Rectal smooth muscle tissue (tissue), 1 donor: ENCODE results near the gene FAM53B.

ENCODE experiments used
- H3K27ac ChIP-seq: one replicate; pipeline ENCODE4 v1.7.0; 2013; ENCODE audit warnings: low read depth, low read length, inconsistent platforms
- H3K27me3 ChIP-seq: one replicate; pipeline ENCODE4 v1.7.0; 2013; ENCODE audit warnings: low read length; ENCODE audit not compliant: control insufficient read depth, insufficient read depth
- H3K36me3 ChIP-seq: one replicate; pipeline ENCODE4 v1.7.0; 2013; ENCODE audit warnings: low read length; ENCODE audit not compliant: control insufficient read depth, insufficient read depth
- H3K4me1 ChIP-seq: one replicate; pipeline ENCODE4 v1.7.0; 2013; ENCODE audit warnings: low read length; ENCODE audit not compliant: control insufficient read depth, insufficient read depth
- H3K4me3 ChIP-seq: one replicate; pipeline ENCODE4 v1.7.0; 2013; ENCODE audit warnings: low read length
- H3K9ac ChIP-seq: one replicate; pipeline ENCODE4 v1.7.0; 2013; ENCODE audit warnings: low read length

The FAM53B gene

DNA sequence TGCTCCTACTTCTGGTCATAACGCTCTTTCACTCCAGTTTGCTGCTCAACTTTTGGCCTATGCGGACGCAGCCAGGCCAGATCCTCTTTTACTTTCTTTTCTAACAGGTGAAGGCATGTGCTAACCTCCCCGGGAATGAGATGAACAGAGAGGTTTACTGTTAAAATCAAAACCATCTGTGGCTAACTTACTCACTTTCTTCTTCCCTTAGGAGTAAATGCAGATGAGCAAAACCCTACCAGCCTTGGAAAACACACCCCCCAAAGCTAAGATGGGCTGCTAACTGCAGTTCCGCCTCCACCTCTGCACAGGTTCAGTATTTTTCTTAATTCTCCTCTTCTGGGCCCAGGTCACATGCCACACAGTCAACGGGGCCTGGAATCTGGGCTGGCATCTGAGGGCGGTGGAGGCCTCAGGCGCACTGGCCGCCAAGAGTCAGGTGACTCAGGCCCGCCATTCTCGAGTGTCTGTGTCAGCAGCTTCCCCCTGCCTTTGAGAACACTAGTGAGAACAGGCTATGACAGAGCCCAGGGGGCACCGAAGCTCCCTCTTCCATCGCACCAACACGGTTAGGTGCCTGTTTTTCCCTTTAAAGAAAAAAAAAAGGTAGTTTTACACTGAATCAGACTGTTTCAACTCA is 11.1 kb downstream of the FAM53B start:
- Histone ChIP-seq H3K4me1 (peaks cover 66% of the 10 kb centered on the region), H3K4me3 (peak overlapping the region; percentile 6), H3K27ac (peak overlapping the region; percentile 79), H3K36me3 (no peaks in the 10 kb centered on the region), H3K9ac (no peak overlapping the region), H3K27me3 (no peaks in the 10 kb centered on the region)

- Histone ChIP-seq H3K4me1 (peaks cover 55% of the 10 kb centered on the region), H3K9ac (no peak overlapping the region), H3K27ac (no peak overlapping the region), H3K27me3 (no peaks in the 10 kb centered on the region), H3K4me3 (no peak overlapping the region), H3K36me3 (no peaks in the 10 kb centered on the region)
Observed at GRCh38 chr10:124731551-124731950, 12.6 kb downstream of the FAM53B start.

DNA sequence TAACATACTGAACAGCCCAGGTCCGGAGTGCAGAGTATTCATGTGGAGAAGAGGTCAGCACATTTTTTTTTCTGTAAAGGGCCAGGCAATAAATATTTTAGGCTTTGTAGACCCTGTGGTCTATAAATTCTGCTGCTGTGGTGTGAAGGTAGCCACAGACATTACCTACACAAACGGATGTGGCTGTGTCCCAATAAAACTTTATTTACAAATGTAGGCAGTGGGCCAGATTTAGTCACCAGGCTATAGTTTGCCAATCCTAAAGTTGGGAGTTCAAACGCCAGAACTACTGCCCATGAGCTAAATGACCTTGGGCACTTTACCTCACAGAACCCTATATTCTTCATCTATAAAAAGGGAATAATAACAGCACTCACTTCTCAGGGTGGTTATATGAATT is 13.4 kb downstream of the FAM53B start:
- peaks cover 48% of the 10 kb centered on the region for H3K4me1 ChIP-seq
- no peaks in the 10 kb centered on the region for H3K36me3 ChIP-seq
- no peaks in the 10 kb centered on the region for H3K27me3 ChIP-seq
- no peak overlapping the region for H3K27ac ChIP-seq
- no peak overlapping the region for H3K4me3 ChIP-seq
- no peak overlapping the region for H3K9ac ChIP-seq

- H3K36me3 ChIP-seq: no peaks in the 10 kb centered on the region
- peak overlapping the region; percentile 38 for H3K27ac ChIP-seq
- no peaks in the 10 kb centered on the region for H3K27me3 ChIP-seq
- no peak overlapping the region for H3K4me3 ChIP-seq
- no peak overlapping the region for H3K9ac ChIP-seq
- peaks cover 38% of the 10 kb centered on the region for H3K4me1 ChIP-seq
Observed at GRCh38 chr10:124728830-124729661, 15.1 kb downstream of the FAM53B start.

DNA sequence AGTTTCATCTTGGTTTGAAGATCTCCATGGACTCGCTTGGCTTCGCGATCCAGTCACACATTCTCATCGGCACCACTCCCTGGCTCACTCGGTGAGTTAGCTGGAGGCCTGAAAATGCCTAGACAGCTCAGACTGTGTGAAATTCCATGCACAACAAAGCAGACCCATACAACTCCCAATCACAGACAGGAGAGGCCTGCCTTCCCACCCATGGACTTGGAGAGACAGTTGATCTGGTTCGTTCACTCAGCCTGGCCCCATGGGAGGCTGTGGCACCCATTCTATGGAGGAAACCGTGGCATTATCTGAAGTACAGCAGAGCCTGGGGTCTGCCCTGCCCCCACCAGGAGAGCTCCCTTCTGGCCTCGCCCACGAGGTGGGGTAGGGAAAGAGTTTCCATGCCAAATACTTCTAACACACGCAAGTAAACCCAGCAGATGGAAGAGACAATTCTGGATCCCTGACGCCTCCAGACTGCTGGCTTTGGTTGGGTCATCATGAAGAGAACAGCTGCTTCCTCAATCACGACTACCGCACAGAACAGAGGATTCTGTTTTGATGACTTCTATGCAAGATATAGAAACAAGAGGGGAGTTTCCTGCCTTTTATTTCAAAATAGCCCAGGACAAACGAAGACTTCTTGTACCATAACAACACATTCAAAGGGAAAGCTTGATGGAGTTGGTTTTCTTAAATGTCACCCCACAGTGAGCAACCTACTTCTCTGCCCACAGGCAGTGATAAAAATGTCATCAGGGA is 15.9 kb downstream of the FAM53B start:
- no peaks in the 10 kb centered on the region for H3K36me3 ChIP-seq
- H3K9ac ChIP-seq: no peak overlapping the region
- H3K27me3 ChIP-seq: no peaks in the 10 kb centered on the region
- H3K27ac ChIP-seq: peak overlapping the region; percentile 38
- H3K4me1 ChIP-seq: peaks cover 38% of the 10 kb centered on the region
- peak overlapping the region; percentile 18 for H3K4me3 ChIP-seq

- H3K27ac ChIP-seq: peak overlapping the region; percentile 12
- H3K36me3 ChIP-seq: no peaks in the 10 kb centered on the region
- peak overlapping the region; percentile 5 for H3K9ac ChIP-seq
- H3K4me1 ChIP-seq: peaks cover 36% of the 10 kb centered on the region
- no peak overlapping the region for H3K4me3 ChIP-seq
- H3K27me3 ChIP-seq: no peaks in the 10 kb centered on the region
Observed at GRCh38 chr10:124727361-124727960, 16.7 kb downstream of the FAM53B start.

DNA sequence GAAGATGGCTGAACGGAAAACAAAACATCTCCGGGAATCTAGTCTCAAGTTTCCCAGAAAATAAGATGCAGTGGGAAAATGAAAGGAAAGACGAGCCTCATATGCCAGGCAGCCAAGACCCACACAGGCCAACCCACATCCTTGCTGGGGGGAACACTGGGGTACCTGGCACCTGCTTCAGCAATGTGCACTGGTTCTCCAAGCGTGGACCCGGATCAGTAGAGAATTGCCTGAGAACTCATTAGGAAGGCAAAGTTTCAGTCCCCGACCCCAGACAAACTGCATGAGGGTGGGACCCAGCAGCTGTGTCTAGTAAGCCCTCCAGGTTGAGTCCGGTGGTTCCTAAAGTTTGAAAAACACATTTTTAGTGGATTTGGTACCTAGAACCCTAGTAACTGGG is 18.4 kb downstream of the FAM53B start:
- no peak overlapping the region for H3K27ac ChIP-seq
- H3K9ac ChIP-seq: no peak overlapping the region
- peaks cover 31% of the 10 kb centered on the region for H3K4me1 ChIP-seq
- H3K4me3 ChIP-seq: no peak overlapping the region
- H3K27me3 ChIP-seq: no peaks in the 10 kb centered on the region
- H3K36me3 ChIP-seq: no peaks in the 10 kb centered on the region

DNA sequence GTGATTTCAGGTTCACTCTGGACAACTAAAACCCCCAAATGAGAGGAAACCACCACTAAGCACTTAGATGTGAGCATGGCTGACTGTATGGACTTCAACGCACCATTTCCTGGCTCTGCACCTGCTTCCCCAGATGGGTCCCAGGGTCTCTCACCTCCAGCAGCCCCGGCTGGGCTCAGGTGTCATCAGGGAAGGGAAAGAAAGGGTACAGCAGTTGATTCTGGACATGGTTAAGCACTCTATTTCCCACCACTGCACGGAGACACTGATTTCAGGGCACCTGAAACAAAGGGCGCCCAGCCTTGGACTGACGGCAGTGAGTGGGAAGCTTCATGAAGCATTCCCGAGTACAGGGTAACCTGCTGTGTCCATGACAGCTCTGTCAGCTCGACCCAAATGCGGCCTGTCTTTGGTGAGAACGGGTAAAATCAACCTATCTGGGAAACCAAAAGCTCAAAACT is 19.0 kb downstream of the FAM53B start:
- H3K4me1 ChIP-seq: peaks cover 31% of the 10 kb centered on the region
- H3K36me3 ChIP-seq: no peaks in the 10 kb centered on the region
- H3K27ac ChIP-seq: no peak overlapping the region
- no peaks in the 10 kb centered on the region for H3K27me3 ChIP-seq
- no peak overlapping the region for H3K9ac ChIP-seq
- H3K4me3 ChIP-seq: no peak overlapping the region

DNA sequence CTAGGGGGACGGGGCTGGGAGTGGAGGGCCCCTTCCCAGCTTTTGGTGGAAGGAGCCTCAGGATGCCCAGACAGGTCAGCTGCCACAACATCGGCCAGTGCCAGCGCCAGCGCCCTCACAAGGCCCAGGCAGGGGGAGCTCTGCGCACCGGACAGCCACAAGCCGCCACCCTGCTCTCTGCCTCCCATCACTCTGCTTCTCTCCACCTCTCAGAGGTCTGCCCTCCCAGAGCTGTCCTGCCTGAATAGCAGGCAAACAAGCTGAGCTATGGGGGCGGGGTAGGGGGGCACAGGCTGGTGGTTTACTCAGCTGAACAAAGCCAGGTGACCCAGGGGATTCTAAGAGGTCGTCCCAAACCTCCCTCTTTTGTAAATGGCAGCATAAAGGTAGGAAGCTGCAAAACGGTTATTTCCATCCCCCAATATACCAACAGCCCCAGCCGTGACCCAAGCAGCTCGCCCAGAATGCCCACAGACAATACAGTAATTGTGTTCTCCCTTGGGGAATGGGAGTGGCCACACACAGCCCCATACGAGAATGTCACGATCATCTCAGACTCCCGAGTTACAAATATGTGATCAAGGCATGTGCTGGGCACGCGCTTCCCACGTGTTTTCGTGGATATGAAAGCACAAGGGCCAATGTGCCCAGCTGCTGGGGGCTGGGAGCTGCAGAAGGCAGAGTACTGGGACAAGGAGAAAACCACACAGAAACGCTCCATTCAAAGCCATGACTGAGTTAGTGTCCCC is 19.7 kb downstream of the FAM53B start:
- H3K27ac ChIP-seq: peak overlapping the region; percentile 78
- no peaks in the 10 kb centered on the region for H3K36me3 ChIP-seq
- peaks cover 31% of the 10 kb centered on the region for H3K4me1 ChIP-seq
- peak overlapping the region; percentile 12 for H3K4me3 ChIP-seq
- H3K9ac ChIP-seq: no peak overlapping the region
- H3K27me3 ChIP-seq: no peaks in the 10 kb centered on the region

GRCh38 chr10:124723826-124724225 is 20.4 kb downstream of the FAM53B start:
- peak overlapping the region; percentile 14 for H3K9ac ChIP-seq
- H3K36me3 ChIP-seq: no peaks in the 10 kb centered on the region
- peaks cover 31% of the 10 kb centered on the region for H3K4me1 ChIP-seq
- peak overlapping the region; percentile 12 for H3K4me3 ChIP-seq
- peak overlapping the region; percentile 78 for H3K27ac ChIP-seq
- no peaks in the 10 kb centered on the region for H3K27me3 ChIP-seq

DNA sequence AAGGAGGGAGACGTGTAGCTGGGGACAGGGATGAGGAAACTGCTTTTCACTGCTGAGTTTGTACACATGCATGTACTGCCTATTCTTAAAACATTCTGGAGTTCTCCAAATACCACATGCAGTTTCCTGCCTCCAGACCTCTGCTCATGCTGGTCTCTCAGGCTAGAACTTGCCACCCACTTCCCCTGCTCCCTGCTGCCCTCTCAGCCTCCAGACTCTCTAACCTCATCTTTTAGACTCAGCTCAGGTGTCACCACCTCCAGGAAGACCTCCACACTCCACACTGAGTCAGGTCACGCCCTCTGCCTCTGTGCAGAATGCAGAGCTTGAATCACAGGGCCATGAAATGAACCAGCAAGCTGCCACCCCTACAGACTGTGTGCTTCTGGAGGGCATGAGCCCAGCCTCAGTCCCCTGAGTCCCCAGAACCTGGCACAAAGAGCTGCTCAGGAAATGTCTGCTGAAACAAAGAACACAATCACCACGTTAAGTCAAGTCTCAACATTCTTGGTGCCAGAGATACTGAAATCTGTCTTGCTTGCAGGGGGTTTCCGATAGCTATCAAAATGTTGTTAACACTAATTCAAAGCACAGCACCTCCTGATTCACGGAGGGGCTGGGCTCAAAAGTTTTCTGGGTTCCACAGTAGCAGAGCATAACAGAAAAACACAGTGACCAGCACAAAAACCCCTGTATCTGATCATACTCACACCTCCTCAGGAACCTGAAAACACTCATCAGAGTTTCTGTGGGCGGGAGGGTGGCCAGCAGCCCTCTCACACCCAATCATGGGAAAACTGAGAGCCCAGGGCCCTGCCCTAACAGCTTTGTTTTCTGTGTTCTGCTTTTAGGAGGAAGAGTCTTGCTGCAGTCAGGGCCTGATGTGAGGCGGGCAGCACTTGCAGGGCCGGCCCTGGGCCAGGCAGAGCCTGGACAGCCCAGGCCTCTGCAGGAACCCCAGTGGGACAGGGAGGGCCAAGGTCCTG is 21.1 kb downstream of the FAM53B start:
- H3K27me3 ChIP-seq: no peaks in the 10 kb centered on the region
- no peak overlapping the region for H3K4me3 ChIP-seq
- H3K4me1 ChIP-seq: peaks cover 27% of the 10 kb centered on the region

More for the DNA sequence above, 21.1 kb downstream of the FAM53B start:
- Histone ChIP-seq H3K27ac (peak overlapping the region; percentile 78), H3K9ac (no peak overlapping the region), H3K36me3 (no peaks in the 10 kb centered on the region)
